C4-2B (cell line): ENCODE data around the gene LTN1.

Experiments used
- ZFX ChIP-seq: fragments of 450-650 bp; IDR thresholded peaks from 2 replicates; pipeline ENCODE4 v1.6.1; 2017
- TF ChIP-seq, protein P1 (sequence below): fragments of 450-650 bp; conservative IDR thresholded peaks from 2 replicates; pipeline ENCODE4 v1.5.1; 2017; ENCODE audit warnings: mild to moderate bottlenecking

DNA sequence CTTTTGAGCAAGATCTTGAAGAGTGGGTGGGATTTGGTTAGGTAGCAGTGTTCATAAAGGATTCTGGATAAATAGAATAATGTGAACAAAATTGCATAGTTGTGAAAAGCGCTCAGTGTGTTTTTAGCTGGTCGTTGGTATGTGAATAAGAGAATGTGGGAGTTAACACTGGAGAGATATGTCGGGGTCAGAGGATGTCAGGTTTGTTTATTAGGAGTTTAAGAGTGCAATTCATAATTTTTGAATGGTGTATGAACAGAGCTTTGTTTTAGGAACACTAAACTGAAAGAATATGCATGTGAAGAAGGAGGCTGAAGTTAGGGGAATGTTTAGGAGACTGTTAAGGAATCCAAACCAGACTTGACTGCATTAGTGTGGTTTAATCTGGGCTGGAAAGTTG is 41.2 kb upstream of the LTN1 start:
- TF ChIP-seq, protein P1, sequence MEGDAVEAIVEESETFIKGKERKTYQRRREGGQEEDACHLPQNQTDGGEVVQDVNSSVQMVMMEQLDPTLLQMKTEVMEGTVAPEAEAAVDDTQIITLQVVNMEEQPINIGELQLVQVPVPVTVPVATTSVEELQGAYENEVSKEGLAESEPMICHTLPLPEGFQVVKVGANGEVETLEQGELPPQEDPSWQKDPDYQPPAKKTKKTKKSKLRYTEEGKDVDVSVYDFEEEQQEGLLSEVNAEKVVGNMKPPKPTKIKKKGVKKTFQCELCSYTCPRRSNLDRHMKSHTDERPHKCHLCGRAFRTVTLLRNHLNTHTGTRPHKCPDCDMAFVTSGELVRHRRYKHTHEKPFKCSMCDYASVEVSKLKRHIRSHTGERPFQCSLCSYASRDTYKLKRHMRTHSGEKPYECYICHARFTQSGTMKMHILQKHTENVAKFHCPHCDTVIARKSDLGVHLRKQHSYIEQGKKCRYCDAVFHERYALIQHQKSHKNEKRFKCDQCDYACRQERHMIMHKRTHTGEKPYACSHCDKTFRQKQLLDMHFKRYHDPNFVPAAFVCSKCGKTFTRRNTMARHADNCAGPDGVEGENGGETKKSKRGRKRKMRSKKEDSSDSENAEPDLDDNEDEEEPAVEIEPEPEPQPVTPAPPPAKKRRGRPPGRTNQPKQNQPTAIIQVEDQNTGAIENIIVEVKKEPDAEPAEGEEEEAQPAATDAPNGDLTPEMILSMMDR = no peak
- no peak for TF ChIP-seq ZFX
